ENCODE measurements around the gene GEMIN4.

Gene GEMIN4

DNA sequence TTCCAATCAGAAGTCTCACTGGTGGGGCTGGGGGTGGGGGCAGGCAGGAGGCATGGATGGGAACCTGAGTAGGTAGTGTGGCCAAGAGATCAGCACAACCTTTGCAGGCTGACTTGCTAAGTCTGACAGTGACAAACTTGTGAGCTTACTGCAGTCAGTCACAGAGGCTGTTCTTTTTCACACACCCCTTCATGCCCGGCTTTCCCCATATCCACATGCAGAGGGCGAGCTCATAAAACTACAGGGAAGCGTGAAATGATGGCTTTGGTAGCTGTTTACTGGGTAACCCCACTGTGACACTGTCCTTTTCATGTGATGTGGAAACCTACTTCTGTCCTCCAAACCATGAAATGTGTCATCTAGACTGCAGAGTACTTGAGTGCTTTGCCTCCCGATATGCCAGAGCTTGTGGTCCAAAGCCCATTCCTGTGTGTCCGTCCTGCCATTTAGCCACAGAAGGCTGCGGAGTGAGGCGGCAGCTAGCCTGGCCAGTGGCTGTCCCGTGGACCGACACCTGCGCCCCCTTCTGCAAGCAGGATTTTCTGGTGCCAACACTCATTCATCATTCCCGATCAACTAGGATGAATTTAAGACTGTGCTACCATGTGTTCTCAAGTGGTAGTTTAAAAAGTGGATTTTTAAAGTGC, 9.8 kb downstream of the GEMIN4 start:
- DNase-seq (ENCODE audit: low spot score): no peak

GRCh38 chr17:740240-741017, 11.6 kb downstream of the GEMIN4 start:
- no peak for DNase-seq (ENCODE audit: low spot score)

- DNase-seq (ENCODE audit: low spot score): no peak
Measured at GRCh38 chr17:737561-738113, 14.4 kb downstream of the GEMIN4 start.

DNA sequence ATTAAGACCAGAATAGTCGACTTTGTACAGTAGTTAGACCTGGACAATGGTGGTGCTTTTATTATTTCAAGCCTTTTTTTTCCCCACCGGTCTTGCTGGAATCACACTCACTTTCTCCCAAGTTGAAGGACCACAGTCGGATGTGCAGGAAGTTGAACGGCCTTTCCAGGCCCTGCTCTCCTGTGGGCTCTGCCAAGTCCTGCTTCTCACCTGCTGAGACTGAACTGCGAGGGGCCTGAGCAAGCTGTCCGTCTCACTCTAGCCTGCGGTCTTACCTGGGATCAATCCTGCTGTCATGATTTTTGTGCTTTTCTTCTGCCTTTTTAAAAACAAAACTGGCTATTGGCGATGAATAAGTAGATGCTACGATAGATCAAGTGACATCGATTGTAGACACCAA, 18.3 kb downstream of the GEMIN4 start:
- no peak for DNase-seq (ENCODE audit: low spot score)

- DNase-seq (ENCODE audit: low spot score): peak; percentile 30
Measured at GRCh38 chr17:732902-733720, 19.0 kb downstream of the GEMIN4 start.

- DNase-seq (ENCODE audit: low spot score): peak; percentile 68
Measured at GRCh38 chr17:732067-732901, 19.8 kb downstream of the GEMIN4 start, which contains the start of gene TLCD3A. Gene TLCD3A (plus strand): TSS chr17:732596. CDS start chr17:732648, 52 bp downstream.

GRCh38 chr17:731644-732066, 20.4 kb downstream of the GEMIN4 start:
- no peak for DNase-seq (ENCODE audit: low spot score)

- DNase-seq (ENCODE audit: low spot score): no peak
Measured at GRCh38 chr17:728911-729310, 23.2 kb downstream of the GEMIN4 start.

DNA sequence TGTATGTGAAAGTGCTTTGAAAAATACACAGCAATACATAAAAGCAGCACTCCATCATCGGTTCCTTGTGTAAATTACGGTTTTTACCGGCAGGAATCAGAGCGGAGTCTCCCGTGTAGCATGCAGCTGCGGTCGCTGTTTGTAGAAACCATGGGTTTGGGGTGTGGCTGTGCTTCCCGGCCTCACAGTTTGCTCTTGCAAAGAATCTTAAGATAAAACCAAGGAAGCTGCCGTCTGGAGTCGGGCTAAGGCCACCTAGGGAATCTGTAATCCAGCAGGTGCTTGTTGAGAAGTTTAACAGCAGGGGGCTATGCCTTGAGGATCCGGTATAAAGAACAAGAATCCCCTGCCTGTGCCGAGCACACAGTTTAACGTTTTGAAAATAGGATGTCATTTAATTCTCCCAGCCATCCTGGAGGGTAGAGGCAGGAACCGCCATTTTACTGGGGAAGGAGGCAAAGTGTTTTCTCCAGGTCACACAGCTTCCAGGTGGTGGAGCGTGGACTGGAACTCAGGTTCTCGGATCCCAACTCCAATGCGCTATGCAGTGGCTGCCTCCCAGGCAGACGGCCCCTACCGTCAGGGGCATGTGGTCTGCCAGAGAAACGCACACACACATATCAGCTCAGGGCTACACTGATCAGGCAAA, 25.7 kb downstream of the GEMIN4 start:
- no peak for DNase-seq (ENCODE audit: low spot score)

- DNase-seq (ENCODE audit: low spot score): no peak
Measured at GRCh38 chr17:725746-726145, 26.3 kb downstream of the GEMIN4 start.

- DNase-seq (ENCODE audit: low spot score): no peak
Measured at GRCh38 chr17:725084-725483, 27.0 kb downstream of the GEMIN4 start.

DNA sequence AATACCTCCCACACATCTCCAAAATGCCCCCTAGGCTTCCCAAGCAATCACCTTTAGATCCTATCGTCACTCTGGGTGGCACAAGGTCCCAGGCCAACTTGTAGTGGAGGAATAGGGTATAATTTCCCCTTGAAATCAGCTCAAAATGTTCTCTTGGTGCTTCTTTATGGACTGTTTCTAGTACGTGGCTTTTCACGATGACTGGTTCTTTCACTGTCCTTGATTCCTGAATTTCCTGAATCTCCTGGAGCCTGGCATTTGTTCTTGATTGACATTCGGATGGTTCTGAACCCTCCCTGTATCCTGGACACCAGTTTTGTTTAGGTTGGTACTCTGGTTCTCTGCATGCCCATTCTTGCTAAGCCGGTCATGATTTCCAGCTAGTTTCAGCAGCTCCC, 30.5 kb downstream of the GEMIN4 start:
- DNase-seq (ENCODE audit: low spot score): no peak

DNA sequence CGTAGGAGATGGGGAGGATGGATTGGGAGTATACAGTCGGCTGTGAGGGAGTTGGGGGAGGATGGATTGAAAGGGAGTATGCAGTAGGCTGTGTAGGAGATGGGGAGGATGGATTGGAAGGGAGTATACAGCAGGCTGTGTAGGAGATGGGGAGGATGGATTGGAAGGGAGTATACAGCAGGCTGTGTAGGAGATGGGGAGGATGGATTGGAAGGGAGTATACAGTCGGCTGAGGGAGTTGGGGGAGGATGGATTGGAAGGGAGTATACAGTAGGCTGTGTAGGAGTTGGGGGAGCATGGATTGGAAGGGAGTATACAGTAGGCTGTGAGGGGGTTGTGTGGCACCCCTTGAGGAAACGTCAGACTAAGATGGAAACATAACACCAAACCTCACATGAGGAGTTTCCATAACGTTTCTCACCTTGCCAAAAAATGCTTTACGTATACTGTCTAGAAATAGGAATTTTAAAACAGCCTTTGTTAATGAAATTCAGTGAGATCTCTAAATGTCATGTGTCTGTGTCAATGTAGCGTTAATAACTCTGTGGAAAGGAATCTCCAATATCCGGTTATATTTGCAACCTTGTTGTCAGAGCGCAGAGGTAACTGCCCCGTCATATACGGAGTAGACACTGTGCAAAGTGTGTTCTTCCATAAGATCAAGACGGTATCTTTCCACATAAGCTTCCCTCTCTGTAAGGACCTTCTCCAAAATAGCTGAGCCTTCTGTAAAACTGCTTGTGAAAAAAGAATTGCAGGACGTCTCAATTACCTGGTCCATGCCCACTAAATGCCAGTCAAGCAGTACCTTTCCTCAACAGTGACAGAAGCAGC, 31.1 kb downstream of the GEMIN4 start:
- DNase-seq (ENCODE audit: low spot score): no peak

- DNase-seq (ENCODE audit: low spot score): no peak
Measured at GRCh38 chr17:718075-718474, 34.0 kb downstream of the GEMIN4 start.

DNA sequence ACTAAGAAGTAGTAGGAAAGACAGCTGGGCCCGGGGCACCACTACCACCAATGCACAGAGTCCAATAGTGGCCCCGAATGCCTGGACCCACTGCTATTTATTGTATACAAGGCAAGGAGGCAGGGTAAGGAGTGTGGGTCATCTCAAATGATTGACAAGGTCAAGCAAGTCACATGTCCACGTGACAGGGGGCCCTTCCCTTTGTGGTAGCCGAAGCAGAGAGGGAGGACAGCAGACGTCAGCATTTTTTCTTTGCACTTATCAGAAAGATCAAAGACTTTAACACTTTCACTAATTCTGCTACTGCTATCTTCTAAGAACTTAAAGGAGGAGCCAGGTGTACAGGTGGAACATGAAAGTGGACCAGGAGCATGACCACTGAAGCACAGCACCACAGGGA, 43.9 kb downstream of the GEMIN4 start:
- no peak for DNase-seq (ENCODE audit: low spot score)

- no peak for DNase-seq (ENCODE audit: low spot score)
Measured at GRCh38 chr17:705863-706262, 46.2 kb downstream of the GEMIN4 start.

DNA sequence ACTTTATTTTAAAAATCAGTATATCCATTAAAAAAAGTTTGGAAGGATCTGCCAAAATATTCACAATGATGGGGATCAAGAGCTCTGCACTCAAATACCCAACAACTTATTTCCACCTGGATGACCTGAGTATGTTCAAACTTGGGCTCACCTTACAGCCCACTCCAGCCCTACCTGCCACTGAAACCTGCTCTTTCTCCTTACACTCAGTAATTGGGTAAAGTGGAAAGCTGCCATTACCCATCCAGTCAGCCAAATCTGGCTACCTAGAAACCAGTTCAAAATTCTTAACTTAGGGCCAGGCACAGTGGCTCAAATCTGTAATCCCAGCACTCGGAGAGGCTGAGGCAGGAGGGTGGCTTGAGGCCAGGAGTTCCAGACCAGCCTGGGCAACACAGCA, 47.1 kb downstream of the GEMIN4 start:
- DNase-seq (ENCODE audit: low spot score): no peak

DNA sequence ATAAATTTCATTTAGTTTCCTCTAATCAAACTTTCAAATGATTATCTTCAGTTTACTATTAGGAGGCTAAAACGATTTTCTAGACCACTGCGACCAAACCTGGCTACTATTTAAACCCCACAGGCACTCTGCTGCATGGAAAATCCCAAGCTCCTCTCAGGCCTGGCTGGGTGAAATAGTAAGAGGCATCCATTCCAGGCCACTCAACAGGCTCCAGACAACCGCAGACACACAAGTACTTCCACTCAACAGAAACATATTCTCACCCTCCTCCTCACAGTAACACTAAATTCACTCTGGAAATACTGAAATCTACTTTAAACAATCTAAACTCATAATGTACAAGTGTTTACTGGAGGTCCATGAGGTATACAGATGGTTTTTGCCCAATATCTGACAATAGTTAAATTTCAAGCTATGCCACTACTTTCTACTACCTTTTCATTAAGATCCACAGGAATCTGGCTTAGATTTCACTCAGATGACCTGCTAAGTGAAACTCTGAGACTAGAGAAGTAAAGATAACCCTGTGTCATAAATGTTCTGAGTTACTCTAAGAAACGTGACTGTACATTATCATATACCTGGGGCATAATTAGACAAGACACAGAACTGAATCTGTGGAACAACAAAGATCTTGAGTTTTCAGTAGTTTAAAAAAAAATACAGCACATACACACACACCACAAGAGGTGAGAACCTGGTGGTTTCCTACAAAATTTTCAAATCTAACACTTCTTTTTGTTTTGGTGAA, 47.8 kb downstream of the GEMIN4 start:
- DNase-seq (ENCODE audit: low spot score): no peak

Measured in LoVo (cell line).